Muscle of leg (tissue), 11 donors: ENCODE data around the gene TERT. TPM values are rescaled to one million over a fixed set of nuclear protein-coding genes. Genes with fewer than 3 reads are reported as not detected.
"Not testable (repeated sequence)": the region's sequence is repeated elsewhere in the genome, so short reads cannot be mapped to it uniquely, and the experiment has no call there.

Source experiments
- DNase-seq: peaks from one replicate; pipeline ENCODE4 v3.0.0; 2013
- H3K27ac ChIP-seq: one replicate; pipeline ENCODE4 v1.5.1; 2013; ENCODE audit warnings: mild to moderate bottlenecking, low read length, control low read depth
- H3K27me3 ChIP-seq: one replicate; pipeline ENCODE4 v1.6.1; 2013; ENCODE audit warnings: low read length; ENCODE audit not compliant: control insufficient read depth, insufficient read depth
- H3K36me3 ChIP-seq: one replicate; pipeline ENCODE4 v1.6.1; 2013; ENCODE audit warnings: low read length; ENCODE audit not compliant: control insufficient read depth, insufficient read depth
- H3K4me1 ChIP-seq: one replicate; pipeline ENCODE4 v1.6.1; 2013; ENCODE audit warnings: low read length; ENCODE audit not compliant: control insufficient read depth, insufficient read depth
- H3K4me3 ChIP-seq: one replicate; pipeline ENCODE4 v1.5.1; 2013; ENCODE audit warnings: low read length, control low read depth
- H3K9me3 ChIP-seq: replicated peaks from 2 replicates; pipeline ENCODE4 v1.6.1; 2013; ENCODE audit warnings: low read depth, low read length; ENCODE audit not compliant: control insufficient read depth
- WGBS: methylation state at CpG from one replicate; pipeline ENCODE4 v1.1.5; 2013; ENCODE audit warnings: missing lambda C conversion rate; ENCODE audit not compliant: insufficient coverage; 5-methylcytosine and 5-hydroxymethylcytosine counted together
- polyA plus RNA-seq, 8 donors: library from polyadenylated mRNA; unstranded; fragments of 120-200 nt; gene quantifications; one replicate each; pipeline versions ENCODE4 v1.2.1 to v1.2.3, GENCODE V29; 2013; ENCODE audit warnings: inconsistent platforms in 1 of 8, low replicate concordance in 1 of 8; ENCODE audit not compliant: insufficient read length in 8 of 8, insufficient read depth in 1 of 8
- total RNA-seq: library from RNA; stranded (reverse); fragments of 120-200 nt; gene quantifications from one replicate; pipeline ENCODE4 v1.2.4, GENCODE V29; 2013

TERT gene
- total and polyA plus RNA-seq, 9 donors, result 0.05 to 0.23 (median 0.15) TPM; not detected in 5

GRCh38 chr5:1295650-1296037 lies 776 bp upstream of the TERT start:
- 18% methylated on average over 21 of the region's 22 CpGs for WGBS
- peaks cover 60% of the 10 kb centered on the region for H3K27me3 ChIP-seq

GRCh38 chr5:1294206-1294834 lies 548 bp downstream of the TERT start:
- no peaks in the 10 kb centered on the region for H3K9me3 ChIP-seq
- no peaks in the 10 kb centered on the region for H3K36me3 ChIP-seq
- 26% methylated on average over 69 of the region's 69 CpGs for WGBS
- no peak for DNase-seq
- H3K4me3 ChIP-seq, result no peak overlapping the region
- no peaks in the 10 kb centered on the region for H3K4me1 ChIP-seq
- H3K27me3 ChIP-seq, result peaks cover 54% of the 10 kb centered on the region
- H3K27ac ChIP-seq, result no peak overlapping the region

More at GRCh38 chr5:1295650-1296037, 776 bp upstream of the TERT start:
- Histone ChIP-seq H3K27ac (no peak overlapping the region), H3K4me1 (no peaks in the 10 kb centered on the region), H3K9me3 (no peaks in the 10 kb centered on the region), H3K4me3 (no peak overlapping the region), H3K36me3 (no peaks in the 10 kb centered on the region)
- no peak for DNase-seq

GRCh38 chr5:1293416-1294205 lies 1.3 kb downstream of the TERT start:
- H3K4me1 ChIP-seq, result no peaks in the 10 kb centered on the region
- WGBS, result 89% methylated on average over 59 of the region's 60 CpGs
- peaks cover 50% of the 10 kb centered on the region for H3K27me3 ChIP-seq
- no peaks in the 10 kb centered on the region for H3K36me3 ChIP-seq
- H3K4me3 ChIP-seq, result no peak overlapping the region
- H3K27ac ChIP-seq, result no peak overlapping the region
- no peaks in the 10 kb centered on the region for H3K9me3 ChIP-seq
- DNase-seq, result no peak

- H3K36me3 ChIP-seq, result no peaks in the 10 kb centered on the region
- no peaks in the 10 kb centered on the region for H3K4me1 ChIP-seq
- no peak overlapping the region for H3K27ac ChIP-seq
- WGBS, result 85% methylated on average over 25 of the region's 30 CpGs
- H3K27me3 ChIP-seq, result peaks cover 50% of the 10 kb centered on the region
- no peak for DNase-seq
- no peak overlapping the region for H3K4me3 ChIP-seq
- H3K9me3 ChIP-seq, result no peaks in the 10 kb centered on the region
These were observed 1.9 kb downstream of the TERT start for GRCh38 chr5:1292846-1293415.

GRCh38 chr5:1292139-1292538 lies 2.7 kb downstream of the TERT start:
- Histone ChIP-seq H3K27me3 (peaks cover 42% of the 10 kb centered on the region), H3K27ac (no peak overlapping the region), H3K9me3 (no peaks in the 10 kb centered on the region), H3K4me1 (no peaks in the 10 kb centered on the region), H3K4me3 (no peak overlapping the region), H3K36me3 (no peaks in the 10 kb centered on the region)
- 74% methylated on average over 4 of the region's 6 CpGs for WGBS
- DNase-seq, result no peak

DNA sequence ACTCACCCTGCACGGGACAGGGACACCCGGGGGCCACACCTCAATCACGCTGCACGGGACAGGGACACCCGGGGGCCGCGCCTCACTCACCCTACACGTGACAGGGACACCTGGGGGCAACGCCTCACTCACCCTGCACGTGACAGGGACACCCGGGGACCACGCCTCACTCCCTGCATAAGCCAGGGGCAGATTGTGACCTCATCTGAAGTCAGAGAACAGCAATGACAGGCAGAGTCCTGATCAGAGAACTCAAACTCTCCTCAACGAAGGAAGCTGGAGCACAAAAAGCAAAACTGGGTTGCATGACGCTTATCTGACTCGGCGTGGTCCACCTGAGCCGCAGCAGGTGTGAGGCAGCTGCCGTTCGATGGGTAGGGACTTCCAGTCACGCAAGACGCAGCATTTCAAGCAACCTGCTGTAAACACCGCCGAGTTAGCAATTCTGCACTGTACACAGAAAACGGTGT lies 3.2 kb downstream of the TERT start:
- WGBS, result 81% methylated on average over 12 of the region's 24 CpGs
- H3K4me3 ChIP-seq, result no peak overlapping the region
- no peaks in the 10 kb centered on the region for H3K4me1 ChIP-seq
- no peaks in the 10 kb centered on the region for H3K9me3 ChIP-seq
- H3K36me3 ChIP-seq, result no peaks in the 10 kb centered on the region
- peaks cover 37% of the 10 kb centered on the region for H3K27me3 ChIP-seq
- H3K27ac ChIP-seq, result no peak overlapping the region
- DNase-seq, result no peak

- not testable (repeated sequence) for H3K27ac ChIP-seq, DNase-seq, H3K9me3 ChIP-seq, H3K4me1 ChIP-seq, H3K4me3 ChIP-seq, H3K36me3 ChIP-seq
- H3K27me3 ChIP-seq, result peaks cover 33% of the 10 kb centered on the region
- WGBS, result no CpG with 5 or more reads among the region's 24 CpGs
These were observed 3.9 kb downstream of the TERT start for GRCh38 chr5:1290956-1291355.

DNA sequence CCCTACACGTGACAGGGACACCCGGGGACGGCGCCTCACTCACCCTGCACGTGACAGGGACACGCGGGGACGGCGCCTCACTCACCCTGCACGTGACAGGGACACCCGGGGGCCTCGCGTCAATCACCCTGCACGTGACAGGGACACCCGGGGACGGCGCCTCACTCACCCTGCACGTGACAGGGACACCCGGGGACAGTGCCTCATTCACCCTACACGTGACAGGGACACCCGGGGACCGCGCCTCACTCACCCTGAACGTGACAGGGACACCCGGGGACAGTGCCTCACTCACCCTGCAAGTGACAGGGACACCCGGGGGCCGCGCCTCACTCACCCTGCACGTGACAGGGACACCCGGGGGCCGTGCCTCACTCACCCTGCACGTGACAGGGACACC lies 5.3 kb downstream of the TERT start:
- not testable (repeated sequence) for H3K27ac ChIP-seq, H3K36me3 ChIP-seq, H3K4me1 ChIP-seq, H3K4me3 ChIP-seq, DNase-seq, H3K9me3 ChIP-seq
- 90% methylated on average over 2 of the region's 32 CpGs for WGBS
- H3K27me3 ChIP-seq, result peaks cover 25% of the 10 kb centered on the region

DNA sequence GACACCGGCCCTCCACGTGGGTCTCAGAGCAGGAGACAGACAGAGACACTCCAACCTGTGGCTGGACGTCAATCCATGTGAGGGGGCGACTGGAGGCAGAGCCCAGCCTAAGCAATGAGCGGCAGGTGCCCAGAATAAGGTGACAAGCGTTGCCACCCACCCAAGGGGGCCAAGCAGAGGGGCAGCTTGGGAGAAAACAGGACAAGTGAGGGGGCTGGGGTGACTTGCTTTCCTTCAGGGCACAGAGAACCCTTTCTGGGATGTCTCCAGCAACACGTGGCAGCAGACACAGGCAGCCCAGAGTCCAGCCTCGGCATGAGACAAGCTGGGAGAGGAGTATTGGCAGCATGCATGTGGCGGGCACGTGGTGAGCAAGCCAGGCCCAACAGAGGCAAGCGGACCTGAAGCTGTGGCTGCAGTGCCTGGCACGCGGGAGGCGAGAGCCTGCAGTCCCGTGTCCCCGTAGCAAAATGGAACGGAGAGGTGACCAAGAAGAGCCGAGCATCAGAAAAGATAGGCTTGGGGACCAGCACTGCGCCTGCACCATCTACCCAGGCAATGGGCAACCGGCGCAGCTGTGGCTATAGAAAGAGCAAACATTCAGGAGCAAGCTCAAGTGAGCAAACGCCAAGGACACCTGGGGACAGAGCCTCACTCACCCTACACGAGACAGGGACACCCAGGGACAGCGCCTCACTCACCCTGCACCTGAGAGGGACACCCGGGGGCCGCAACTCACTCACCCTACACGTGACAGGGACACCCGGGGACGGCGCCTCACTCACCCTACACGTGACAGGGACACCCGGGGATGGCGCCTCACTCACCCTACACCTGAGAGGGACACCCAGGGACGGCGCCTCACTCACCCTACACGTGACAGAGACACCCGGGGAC lies 6.2 kb downstream of the TERT start:
- DNase-seq, result no peak
- no peaks in the 10 kb centered on the region for H3K4me1 ChIP-seq
- no peak overlapping the region for H3K27ac ChIP-seq
- H3K9me3 ChIP-seq, result no peaks in the 10 kb centered on the region
- no peaks in the 10 kb centered on the region for H3K36me3 ChIP-seq
- 93% methylated on average over 22 of the region's 37 CpGs for WGBS
- H3K4me3 ChIP-seq, result no peak overlapping the region
- peaks cover 17% of the 10 kb centered on the region for H3K27me3 ChIP-seq
